Ecto neural progenitor cell (in vitro differentiated cells): ENCODE results near the gene ERCC3.

ENCODE experiments used
- DNase-seq: peaks from one replicate; pipeline ENCODE4 v3.0.0-alpha.2; 2018; ENCODE audit warnings: low spot score

Gene ERCC3

DNA sequence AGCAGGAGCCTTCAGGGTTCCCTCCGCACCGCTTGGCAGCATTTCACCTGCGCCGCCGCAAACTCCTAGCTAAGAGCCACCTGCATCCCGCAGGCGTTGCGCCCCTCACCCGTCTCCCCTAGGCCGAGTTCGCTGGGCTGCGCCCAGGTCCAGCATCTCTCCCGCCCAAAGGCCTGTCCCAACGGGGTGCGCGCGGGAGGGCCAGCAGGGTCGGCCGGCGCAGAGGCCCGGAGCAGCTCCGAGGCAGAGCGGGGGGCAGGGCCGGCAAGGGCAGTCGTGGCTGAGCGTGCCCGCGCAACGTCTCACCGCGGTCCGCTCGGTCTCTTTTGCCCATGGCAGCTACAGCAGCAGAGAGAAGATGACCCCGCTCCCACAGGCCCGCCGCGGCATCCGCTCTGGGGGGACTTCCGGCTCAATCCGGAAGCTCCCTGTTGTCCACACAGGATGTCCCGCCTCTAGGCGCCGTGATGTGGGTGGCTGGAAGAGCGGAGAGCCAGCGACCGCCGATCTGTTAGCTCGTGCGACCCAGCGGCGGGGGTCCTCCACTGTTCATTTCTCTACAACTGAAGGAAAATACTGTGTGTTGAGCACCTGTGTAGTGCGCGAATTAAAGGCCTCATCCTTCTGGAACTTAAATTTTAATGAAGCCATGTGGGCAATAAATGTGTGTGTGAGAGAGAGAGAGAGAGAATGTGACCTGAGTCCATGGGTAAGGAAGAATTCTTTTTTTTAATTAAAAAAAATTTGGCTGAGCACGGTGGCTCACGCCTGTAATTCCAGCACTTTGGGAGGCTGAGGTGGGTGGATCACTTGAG is at the start of gene ERCC3:
TSS of gene ERCC3 (minus strand) at position 397 of the 815 bp plus-strand sequence. CDS start at position 334, 63 bp downstream.
- DNase-seq = peak; percentile 91

DNA sequence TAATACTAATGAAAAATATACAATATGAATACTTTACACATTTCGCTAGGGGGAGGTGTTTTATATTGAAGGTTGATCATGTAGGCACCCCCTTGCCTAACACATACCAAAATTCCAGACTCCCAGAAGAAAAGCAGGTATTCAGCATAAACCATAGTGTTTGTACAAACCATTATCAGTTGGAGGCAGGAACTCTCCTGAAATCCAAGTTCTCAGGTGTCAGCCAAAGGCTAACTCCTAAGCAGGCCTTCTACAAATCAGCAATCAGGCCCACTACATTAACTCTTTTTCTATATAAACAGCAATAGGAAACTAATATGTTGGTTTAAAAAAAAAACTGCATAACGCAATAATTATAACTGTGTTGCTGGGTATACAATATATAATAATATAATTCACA is 49.3 kb upstream of the ERCC3 start:
- DNase-seq = no peak

DNA sequence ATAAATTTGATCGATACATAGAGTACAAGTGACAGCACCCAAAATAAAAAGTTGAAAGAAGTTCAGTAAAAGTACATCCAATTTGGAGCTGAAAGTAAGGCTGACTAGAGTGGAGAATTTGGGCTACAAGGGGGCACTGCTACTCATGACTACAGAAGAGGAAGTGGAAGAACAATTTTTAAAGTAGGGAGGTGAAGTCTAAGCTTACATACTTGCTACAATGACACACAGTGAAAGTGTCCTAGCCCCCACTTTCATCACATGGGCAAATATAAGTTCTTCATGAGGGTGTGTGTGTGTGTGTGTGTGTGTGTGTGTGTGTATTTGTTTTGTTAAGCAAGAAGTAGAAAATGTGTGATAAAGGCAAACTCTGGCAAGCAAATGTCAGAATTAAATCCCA is 48.2 kb upstream of the ERCC3 start:
- no peak for DNase-seq

DNA sequence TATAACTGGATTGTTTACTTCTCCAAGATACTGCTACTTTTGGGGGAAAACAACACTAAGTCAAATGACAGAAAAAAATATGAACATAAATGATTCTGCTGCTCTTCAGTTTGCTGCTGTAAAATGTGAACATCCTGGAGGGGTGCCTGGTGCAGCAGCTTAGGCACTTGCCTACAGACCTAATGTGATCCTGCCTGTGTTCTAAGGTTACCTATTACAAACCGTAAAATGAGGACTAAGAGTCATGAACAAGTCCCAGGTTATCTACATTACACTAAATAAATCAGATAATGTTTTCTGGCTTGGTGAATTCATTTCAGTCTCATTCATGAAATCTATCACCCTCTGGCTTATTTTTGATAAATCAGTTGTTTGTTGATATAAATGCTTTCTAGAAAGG is 38.4 kb upstream of the ERCC3 start:
- no peak for DNase-seq

DNA sequence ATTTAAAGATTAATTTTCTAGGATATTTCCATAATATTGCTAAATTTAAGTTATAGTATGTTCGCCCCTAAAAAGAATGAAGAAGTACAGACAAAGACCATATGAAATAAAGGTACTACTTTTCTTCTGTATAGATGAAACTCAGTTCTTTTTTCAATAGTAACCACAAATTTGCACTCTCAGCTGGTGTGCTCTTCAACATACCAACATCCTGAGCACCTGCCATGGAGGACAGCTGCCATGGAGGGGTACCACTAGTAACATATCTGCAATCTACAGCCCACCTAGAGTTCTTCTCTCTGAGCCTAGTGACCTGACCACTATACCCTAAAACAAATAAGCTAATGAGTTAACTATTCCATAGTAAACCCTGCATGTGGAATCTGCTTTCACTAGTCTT is 36.8 kb upstream of the ERCC3 start:
- no peak for DNase-seq

DNA sequence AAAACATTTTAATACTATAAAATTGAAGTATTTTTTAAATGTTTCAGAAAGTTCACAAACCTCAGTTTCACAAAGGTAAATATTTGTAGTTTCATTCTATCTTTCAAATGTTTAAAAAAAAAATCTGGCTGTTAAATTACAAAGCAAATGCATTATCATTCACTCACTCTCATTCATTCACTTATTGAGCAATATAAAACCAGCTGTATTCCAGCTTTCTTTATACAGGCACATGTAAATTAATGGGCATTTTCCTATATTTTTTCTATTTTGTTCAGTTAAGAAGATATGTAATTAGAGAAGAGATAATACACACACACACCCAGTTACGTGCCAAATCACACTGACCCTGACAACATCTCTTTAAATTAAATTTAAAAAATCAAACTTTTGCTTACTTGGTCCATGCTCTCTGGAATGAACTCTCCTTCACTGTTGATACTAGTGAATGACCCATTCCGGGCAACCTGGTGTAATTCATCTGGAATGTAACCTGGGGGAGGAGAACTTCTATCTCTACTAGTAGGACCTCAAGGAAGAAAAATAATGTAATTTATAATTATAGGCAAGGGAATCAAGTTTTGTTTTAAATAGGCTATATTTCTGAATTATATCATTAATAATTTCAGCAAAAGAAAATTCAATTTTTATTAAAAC is 32.5 kb upstream of the ERCC3 start:
- no peak for DNase-seq

DNA sequence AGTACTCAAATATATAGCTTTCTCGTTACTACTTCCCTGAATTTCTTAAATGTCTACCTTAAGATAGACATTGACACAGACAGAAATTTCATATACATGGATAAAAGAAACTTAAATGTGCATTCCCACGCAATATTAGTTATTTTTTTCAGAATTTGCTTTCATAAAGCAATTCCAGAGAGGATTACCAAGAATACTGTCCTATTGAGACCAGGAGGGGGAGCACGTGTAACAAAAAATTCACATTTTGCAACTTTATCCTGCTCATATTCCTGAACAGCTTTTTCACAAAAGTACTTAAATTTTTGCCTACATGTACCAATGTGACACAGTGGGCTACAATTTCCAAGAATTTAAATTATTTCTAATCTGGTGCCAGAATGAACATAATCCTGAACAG is 30.7 kb upstream of the ERCC3 start:
- no peak for DNase-seq

DNA sequence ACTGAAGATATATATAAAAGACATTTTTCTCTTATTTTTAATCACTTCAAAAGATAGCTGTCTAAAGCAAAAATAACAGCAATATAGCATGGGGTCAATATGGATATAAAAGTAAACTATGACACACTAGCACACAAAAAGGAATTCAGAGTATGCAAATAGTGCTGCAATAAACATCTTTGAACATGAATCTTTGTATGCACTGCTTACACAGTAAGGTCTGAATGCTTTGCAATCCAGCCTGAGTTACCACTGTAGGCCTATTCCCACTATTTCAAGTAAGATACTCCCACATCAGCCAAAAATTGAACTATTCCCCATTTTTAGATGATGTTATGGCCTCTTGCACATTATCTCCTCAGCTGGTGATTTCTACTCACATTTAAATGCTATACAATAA is 27.4 kb upstream of the ERCC3 start:
- DNase-seq = no peak

DNA sequence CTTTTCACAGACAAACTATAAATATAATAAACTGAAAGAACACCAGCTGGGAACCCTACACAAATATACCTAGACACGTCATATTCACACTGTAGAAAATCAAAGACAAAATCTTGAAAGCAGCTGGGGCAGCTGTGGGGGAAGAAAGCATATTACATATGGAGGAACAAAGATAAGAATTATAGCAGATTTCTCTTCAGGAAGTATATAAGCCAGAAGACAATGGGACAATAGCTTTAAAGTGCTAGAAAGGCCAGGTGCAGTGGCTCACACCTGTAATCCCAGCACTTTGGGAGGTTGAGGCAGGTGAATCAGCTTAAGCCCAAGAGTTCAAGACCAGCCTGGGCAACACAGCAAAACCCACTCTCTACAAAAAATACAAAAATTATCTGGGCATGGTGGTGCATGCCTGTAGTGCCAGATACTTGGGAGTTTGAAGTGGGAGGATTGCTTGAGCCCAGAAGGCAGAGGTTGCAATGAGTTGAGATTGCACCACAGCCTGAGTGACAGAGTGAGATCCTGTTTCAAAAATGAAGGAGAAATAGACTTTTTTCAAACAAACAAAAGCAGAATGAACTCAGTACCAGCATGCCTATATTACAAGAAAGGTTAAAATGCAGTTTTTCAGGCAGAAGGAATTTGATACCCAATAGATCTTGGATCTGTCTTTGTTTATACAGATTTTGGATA is 26.8 kb upstream of the ERCC3 start:
- DNase-seq = no peak

DNA sequence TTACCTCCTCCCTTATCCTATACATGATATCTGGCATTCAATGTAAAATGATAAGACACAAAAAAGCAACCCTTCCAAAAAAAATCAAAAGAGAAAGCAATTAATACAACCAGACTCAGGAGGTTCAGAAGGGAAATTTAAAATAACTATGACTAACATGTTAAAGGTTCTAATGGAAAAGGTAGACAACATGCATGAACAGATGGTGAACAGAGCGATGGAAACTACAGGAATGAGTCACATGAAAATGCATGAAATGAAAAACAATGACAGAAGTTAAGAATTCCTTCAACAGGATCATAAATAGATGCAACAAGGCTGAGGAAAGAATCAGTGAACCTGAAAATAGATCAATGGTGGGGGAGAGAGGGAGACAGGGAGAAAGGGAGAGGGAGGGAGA is 26.1 kb upstream of the ERCC3 start:
- DNase-seq = no peak

DNA sequence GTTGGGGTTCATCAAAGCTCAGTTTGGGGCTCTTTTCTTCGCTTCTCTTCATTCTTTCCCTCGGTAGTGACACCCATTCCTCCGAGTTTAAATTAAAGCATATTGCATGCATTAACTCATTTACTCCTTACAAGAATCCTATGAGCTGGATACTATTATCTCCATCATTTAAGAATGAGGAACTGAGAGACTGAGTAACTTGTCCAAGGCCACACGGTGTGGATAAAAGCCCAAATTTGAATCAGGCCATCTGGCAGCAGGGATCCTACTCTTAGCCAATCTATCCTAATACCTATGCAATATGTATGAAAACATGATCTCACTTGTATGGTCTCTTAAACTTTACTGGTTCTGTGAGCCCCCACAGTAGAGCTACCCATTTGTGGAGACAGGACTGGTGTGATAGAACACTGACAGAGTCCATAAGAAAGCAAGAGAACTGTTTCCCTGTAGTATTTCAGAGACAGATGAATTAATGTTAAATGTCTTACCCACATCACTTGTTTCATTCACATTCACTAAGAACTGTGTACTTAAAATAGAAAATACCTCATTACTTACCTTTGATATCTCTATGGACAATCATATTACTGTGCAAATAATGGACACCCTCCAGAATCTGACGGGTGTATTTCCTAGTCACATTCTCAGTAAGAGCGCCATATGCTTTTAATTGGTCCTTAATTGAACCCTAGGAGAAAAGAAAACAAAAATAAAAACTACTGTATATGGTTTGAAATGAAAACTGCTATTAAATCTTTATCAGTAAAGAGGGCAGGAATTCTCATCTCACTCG is 20.4 kb upstream of the ERCC3 start:
- DNase-seq = no peak

DNA sequence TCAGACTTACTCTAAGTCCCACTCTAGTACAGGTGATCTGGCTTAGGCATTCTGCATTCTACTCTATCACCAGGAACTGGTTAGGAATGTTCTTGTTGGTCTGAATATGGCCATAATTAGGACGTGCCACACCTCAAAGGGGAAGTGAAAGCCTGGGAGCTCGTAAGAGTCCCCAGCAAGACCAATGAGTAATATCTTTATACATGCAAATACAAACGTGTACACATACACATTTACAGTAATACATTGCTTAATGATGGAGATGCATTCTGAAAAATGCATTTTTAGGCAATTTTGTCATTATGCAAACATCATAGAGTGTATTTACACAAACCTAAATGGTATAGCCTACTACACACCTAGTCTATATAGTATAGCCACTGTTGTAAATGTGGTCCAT is 19.5 kb upstream of the ERCC3 start:
- DNase-seq = no peak

DNA sequence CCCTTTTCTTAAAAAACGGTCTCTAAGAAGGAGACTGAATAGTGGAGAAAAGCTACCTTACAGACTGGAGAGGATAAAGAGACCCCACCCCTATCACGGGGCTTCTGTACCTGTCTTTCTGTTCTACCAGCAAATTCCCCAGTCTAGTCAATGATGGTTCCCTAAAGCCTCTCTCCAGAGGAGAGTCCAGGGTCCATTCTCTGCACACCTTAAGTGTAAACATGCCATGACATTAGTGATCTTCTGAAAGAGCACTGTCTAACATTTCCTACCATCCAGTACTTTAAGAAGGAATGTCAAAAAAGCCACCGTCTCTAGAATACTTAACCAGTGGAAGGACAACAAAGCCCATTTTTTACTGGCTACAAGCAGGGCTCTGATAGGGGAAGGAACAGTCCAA is 17.0 kb upstream of the ERCC3 start:
- no peak for DNase-seq

DNA sequence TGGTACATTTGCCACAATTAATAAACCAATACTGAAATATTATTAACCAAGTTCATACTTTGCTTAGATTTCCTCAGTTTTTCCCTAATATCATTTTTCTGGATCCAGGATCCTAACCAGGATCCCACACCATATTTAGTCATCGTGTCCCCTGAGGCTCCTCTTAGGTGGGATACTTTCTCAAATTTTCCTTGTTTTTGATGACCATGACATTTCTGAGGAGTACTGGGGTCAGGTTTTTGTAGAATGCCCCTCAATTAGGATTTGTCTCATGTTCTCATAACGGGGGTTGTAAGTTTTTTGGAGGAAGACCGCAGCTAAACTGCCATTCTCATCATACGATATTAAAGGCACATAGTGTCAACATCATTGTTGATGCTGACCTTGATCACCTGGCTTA is 15.5 kb upstream of the ERCC3 start:
- no peak for DNase-seq

DNA sequence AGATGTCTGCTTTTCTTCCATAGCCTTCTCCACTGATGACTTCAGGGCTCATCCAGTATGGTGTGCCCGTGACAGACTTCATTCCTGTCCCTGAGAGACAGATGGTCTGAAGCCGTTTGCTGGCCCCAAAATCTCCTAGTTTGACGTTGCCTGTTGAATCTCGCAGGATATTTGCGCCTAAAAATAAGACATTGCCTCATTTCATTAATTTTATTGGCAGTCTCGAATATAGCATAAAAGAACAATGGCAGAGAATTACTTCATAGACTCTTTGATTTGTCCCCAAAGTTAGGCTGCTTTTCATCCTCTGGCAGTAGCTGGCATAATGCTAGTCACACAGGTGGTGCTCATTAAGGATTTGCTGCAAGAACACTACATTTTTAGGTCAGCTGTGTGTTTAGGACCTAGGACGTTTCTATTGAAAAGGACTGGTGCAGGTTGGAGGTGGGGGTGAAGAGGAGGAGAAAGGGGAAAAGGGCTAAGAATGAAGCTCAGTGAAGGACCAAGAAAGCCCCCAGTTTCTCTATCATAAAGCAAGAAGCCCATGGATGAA is 14.7 kb upstream of the ERCC3 start:
- DNase-seq = no peak

DNA sequence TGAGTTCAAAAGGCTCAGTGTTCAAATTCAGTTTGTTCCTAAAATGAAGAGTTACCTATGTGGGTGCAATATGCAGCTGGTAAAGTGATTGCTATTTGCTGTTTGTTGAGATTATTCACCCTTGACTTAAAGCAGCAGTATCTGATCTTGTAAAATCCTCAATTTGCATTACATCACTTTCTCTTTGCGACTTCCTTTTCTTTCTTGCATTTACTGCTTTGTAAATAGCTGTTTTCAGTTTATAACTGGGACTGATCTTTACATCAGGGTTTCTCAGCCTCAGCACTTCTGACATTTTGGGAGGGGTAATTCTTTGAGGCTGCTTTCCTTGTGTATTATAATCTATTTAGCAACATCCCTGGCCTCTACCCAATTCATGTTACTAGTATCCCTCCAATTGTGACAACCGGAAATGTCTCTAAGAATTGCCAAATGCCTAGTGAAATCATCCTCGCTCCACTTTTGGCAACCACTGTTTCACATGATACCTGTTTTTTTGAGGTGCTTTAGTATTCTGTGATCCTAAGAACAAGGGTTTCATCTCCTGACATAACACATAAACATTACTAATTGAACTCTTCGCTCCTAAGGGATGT is 12.1 kb upstream of the ERCC3 start:
- no peak for DNase-seq

DNA sequence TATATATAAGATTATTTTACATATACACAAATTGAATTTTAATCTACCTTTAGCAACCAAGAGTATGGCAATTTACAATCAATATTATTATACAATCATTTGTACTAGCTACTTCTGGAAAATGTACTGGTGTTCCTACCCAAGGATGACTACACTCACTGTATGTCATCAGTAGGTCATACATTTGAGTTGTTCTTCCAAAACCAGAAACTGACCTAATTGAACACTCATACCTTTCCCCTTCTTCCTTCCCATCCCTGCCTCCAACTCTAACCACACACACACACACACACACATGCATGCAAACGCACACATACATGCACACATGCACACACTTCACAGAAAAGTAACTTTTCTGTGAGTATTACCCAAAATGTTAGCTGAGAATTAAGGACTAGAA is 8.2 kb upstream of the ERCC3 start:
- no peak for DNase-seq

DNA sequence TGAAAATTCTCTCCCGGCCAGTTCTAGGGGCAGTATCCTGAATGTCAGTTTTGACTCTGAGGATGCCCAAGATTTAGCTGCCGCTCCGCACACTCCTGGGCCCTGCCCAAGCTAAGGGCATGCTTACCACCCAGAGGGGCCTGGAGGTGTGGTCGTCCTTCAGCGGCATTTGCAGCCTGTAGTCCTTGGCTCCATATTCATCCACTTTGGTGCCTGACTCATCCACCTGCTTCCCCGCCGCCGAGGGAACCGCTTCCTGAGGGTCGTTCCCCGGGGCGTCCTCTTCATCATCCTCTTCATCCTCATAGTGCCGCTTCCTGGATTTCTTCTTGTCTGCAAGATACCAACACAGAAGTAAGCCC is 577 bp downstream of the ERCC3 start:
- DNase-seq = no peak

DNA sequence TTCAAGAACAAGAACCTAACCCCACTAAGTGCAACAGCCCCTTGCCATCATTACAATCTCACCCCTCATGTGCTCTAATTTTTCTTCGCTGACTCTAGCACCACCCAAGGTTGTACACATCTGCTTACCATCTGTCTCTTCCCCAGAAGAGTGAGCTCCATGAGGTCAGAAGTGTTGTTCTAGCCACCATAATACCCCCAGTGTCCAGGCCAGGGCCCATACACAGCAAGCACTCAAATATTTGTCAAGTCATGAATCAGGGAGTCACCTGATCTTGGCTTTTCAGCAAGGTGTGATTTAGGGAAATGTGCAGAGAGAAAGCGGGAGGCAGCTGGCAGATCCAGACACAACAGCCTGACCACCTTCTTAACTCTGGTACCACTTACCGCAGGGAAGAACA is 5.7 kb downstream of the ERCC3 start:
- no peak for DNase-seq

DNA sequence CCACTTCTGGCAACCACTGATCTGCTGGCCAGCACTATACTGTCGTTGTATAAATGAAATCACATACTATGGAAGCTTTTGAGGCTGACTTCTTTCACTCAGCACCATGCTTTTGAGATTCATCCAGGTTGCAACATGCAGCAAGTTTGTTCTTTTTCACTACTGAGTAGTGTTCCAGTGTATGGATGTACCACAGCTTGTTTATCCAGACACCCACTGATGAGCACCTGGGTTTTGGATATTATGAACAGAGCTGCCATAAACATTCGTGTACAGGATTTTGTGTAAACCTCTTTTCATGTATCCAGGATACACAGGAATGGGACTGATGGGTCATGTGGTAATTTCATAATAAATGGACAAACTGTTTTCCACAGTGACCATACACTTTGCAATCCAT is 10.7 kb downstream of the ERCC3 start:
- no peak for DNase-seq

DNA sequence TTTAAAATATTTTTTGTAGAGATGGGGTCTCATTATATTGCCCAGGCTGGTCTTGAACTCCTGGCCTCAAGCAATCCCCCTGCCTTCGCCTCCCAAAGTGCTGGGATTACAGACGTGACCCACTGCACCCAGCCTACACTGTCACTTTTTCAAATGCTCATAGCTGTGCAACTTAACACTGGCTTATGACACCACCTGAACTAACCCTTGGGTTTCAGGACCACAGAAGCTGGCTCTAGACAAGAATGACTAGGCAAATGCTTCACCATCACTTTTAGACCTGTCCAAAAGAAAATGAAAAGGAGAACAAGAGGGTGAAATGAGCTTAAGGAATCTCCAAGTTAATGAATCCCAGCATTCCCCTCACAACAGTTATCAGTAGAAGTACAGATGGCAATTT is 13.3 kb downstream of the ERCC3 start:
- DNase-seq = no peak

DNA sequence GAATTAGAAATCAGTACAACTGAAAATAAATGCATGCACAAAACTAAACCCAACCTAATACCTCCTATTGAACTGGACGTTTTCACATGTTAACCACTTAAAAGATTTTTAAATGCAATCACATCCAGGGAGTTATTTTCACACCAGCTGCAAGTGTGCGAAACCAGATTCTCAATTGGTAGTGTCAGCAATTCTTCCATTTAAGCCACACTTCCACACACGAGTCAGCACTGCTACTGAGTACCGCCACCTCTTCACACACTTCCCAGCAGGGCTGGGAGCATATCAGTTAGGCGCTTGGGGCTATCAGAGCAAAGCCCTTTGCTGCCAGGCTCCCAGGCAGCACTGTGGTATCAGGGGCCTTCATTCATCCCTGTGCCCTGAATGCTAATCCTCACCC is 14.2 kb downstream of the ERCC3 start:
- DNase-seq = no peak
